ENCODE measurements around the gene CDC20.
"Not testable (repeated sequence)": the region's sequence is repeated elsewhere in the genome, so short reads cannot be mapped to it uniquely, and the experiment has no call there.

The CDC20 gene

GRCh38 chr1:43396059-43396458 is 37.3 kb downstream of the CDC20 start:
- no peaks in the 10 kb centered on the region for H3K27me3 ChIP-seq (ENCODE audit: control insufficient read depth, insufficient read depth, low read length)
- H3K4me1 ChIP-seq (ENCODE audit: control insufficient read depth, insufficient read depth, low read length): no peaks in the 10 kb centered on the region
- H3K4me3 ChIP-seq (ENCODE audit: low read length): no peak overlapping the region
- H3K36me3 ChIP-seq (ENCODE audit: control insufficient read depth, insufficient read depth, low read length): no peaks in the 10 kb centered on the region
- no peaks in the 10 kb centered on the region for H3K9me3 ChIP-seq (ENCODE audit: control insufficient read depth, low read length)
- no peak overlapping the region for H3K9ac ChIP-seq (ENCODE audit: low read length)

DNA sequence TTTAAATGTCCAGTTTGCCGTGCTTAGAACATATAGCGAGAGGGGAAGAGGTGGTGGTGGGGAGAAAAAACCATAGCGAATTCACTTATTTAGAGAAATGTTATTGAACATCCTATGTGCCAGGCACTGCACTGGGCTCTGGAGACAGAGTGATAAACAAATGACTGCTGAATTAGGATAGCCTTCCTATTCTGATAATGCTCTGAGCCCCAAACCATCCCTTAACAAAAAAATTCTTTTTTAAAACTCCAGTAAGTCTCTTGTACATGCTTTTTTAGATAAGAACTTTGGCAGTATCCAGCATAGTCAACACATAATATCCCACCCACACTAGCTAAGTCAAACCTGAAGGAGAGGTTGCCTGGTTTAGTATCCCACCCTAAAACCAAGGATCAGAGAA is 39.4 kb downstream of the CDC20 start:
- Histone ChIP-seq H3K4me1 (ENCODE audit: control insufficient read depth, insufficient read depth, low read length) (no peaks in the 10 kb centered on the region), H3K9ac (ENCODE audit: low read length) (no peak overlapping the region), H3K4me3 (ENCODE audit: low read length) (no peak overlapping the region), H3K9me3 (ENCODE audit: control insufficient read depth, low read length) (no peaks in the 10 kb centered on the region), H3K36me3 (ENCODE audit: control insufficient read depth, insufficient read depth, low read length) (no peaks in the 10 kb centered on the region), H3K27me3 (ENCODE audit: control insufficient read depth, insufficient read depth, low read length) (no peaks in the 10 kb centered on the region)

DNA sequence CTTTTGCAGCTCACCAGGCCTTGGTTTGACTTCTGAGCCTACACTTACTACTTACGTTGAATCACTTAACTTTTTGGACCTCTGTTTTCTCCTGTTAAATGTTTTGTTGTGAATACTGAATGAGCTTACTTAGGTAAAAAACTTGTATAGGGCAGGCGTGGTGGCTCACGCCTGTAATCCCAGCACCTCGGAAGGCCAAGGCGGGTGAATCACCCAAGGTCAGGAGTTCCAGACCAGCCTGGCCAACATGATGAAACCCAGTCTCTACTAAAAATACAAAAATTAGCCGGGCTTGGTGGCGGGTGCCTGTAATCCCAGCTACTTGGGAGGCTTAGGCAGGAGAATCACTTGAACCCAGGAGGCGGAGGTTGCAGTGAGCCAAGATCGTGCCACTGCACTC is 41.7 kb downstream of the CDC20 start:
- not testable (repeated sequence) for H3K4me1 ChIP-seq (ENCODE audit: control insufficient read depth, insufficient read depth, low read length); H3K4me3 ChIP-seq (ENCODE audit: low read length); H3K9me3 ChIP-seq (ENCODE audit: control insufficient read depth, low read length); H3K27me3 ChIP-seq (ENCODE audit: control insufficient read depth, insufficient read depth, low read length); H3K9ac ChIP-seq (ENCODE audit: low read length); H3K36me3 ChIP-seq (ENCODE audit: control insufficient read depth, insufficient read depth, low read length)

DNA sequence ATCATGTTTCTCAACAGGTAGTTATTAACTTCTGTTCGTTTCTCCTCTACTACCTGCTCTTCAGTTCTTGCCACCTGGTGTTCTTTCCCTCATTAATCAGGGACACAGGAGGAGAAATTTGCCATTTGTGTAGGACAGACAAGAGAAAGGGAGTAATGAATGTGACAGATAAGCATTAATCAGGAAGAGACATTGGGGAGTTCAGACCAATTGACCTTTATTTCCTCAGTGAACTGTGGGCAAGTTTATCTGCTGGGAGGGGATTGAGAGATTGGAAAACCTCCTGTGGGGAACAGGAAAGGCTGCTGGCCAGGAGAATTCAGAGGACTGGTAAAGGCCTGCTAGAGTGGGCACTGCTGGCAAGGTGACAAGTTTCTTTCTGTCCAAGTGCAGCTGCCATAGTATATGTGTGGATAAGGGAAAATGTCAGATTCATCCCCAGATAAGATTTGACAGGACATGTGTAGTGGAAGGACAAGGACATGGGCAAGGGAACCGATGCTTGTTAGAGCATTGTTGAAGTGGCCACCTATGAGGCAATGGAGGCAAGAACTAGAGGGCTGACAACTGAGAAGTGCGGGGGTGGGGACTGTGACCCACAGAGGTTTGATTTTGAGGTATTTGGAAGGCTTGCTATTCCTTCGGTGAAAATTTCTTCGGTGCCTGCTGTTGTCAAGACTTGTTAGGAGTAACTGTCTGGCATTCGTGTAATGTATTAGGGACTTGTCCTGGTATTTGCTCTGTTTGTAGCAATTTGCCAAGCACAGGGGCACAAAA is 43.5 kb downstream of the CDC20 start:
- Histone ChIP-seq H3K4me3 (ENCODE audit: low read length) (no peak overlapping the region), H3K27me3 (ENCODE audit: control insufficient read depth, insufficient read depth, low read length) (no peaks in the 10 kb centered on the region), H3K9me3 (ENCODE audit: control insufficient read depth, low read length) (no peaks in the 10 kb centered on the region), H3K36me3 (ENCODE audit: control insufficient read depth, insufficient read depth, low read length) (no peaks in the 10 kb centered on the region), H3K9ac (ENCODE audit: low read length) (no peak overlapping the region), H3K4me1 (ENCODE audit: control insufficient read depth, insufficient read depth, low read length) (no peaks in the 10 kb centered on the region)

DNA sequence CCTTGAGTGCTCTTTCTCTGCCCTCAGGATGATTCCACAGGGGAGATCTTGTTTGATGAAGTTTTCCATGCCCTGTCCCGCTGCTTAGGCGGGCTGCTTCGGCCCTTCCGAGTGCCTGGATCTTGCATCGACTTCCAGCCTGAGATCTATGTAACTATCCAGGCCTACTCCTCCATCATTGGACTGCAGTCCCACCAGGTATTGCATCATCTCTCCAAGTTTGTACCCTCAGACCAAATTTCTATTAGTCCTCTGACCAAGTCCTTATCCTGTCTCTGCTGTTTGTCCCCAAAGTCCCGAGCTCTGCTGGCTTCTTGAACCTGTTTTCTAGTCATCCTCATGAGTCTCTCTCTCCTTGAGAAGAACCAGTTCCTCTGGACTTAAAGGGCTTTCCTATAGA is 45.6 kb downstream of the CDC20 start:
- Histone ChIP-seq H3K27me3 (ENCODE audit: control insufficient read depth, insufficient read depth, low read length) (no peaks in the 10 kb centered on the region), H3K36me3 (ENCODE audit: control insufficient read depth, insufficient read depth, low read length) (no peaks in the 10 kb centered on the region), H3K4me1 (ENCODE audit: control insufficient read depth, insufficient read depth, low read length) (no peaks in the 10 kb centered on the region), H3K9ac (ENCODE audit: low read length) (no peak overlapping the region), H3K4me3 (ENCODE audit: low read length) (no peak overlapping the region), H3K9me3 (ENCODE audit: control insufficient read depth, low read length) (no peaks in the 10 kb centered on the region)

- Histone ChIP-seq H3K4me3 (ENCODE audit: low read length) (no peak overlapping the region), H3K9ac (ENCODE audit: low read length) (no peak overlapping the region), H3K4me1 (ENCODE audit: control insufficient read depth, insufficient read depth, low read length) (no peaks in the 10 kb centered on the region), H3K36me3 (ENCODE audit: control insufficient read depth, insufficient read depth, low read length) (no peaks in the 10 kb centered on the region), H3K9me3 (ENCODE audit: control insufficient read depth, low read length) (no peaks in the 10 kb centered on the region), H3K27me3 (ENCODE audit: control insufficient read depth, insufficient read depth, low read length) (no peaks in the 10 kb centered on the region)
These were observed 46.6 kb downstream of the CDC20 start for GRCh38 chr1:43405219-43405875.

GRCh38 chr1:43405876-43406234 is 47.1 kb downstream of the CDC20 start:
- Histone ChIP-seq H3K9me3 (ENCODE audit: control insufficient read depth, low read length) (no peaks in the 10 kb centered on the region), H3K27me3 (ENCODE audit: control insufficient read depth, insufficient read depth, low read length) (no peaks in the 10 kb centered on the region), H3K9ac (ENCODE audit: low read length) (no peak overlapping the region), H3K4me3 (ENCODE audit: low read length) (no peak overlapping the region), H3K36me3 (ENCODE audit: control insufficient read depth, insufficient read depth, low read length) (no peaks in the 10 kb centered on the region), H3K4me1 (ENCODE audit: control insufficient read depth, insufficient read depth, low read length) (no peaks in the 10 kb centered on the region)

- Histone ChIP-seq H3K9ac (ENCODE audit: low read length) (no peak overlapping the region), H3K27me3 (ENCODE audit: control insufficient read depth, insufficient read depth, low read length) (no peaks in the 10 kb centered on the region), H3K36me3 (ENCODE audit: control insufficient read depth, insufficient read depth, low read length) (peaks cover under 1% of the 10 kb centered on the region), H3K4me3 (ENCODE audit: low read length) (no peak overlapping the region), H3K9me3 (ENCODE audit: control insufficient read depth, low read length) (no peaks in the 10 kb centered on the region), H3K4me1 (ENCODE audit: control insufficient read depth, insufficient read depth, low read length) (no peaks in the 10 kb centered on the region)
These were observed 51.8 kb downstream of the CDC20 start for GRCh38 chr1:43410571-43410970.

Measured in mucosa of stomach (tissue), 1 donor.